RCC 7860 (cell line): Measurements from ENCODE around the gene VDAC2.
A peak's percentile ranks its signal among the peaks of the same experiment; 100 is the strongest.
"Not testable (repeated sequence)": the region's sequence is repeated elsewhere in the genome, so short reads cannot be mapped to it uniquely, and the experiment has no call there.

Experiments used
- DNase-seq: peaks from one replicate; pipeline ENCODE4 v3.0.0-alpha.2; 2015; ENCODE audit warnings: low spot score
- FAIRE-seq: peaks from 2 replicates; lab custom pipeline; 2012; peaks lifted over from hg19 to GRCh38; lab: Jason Lieb, UNC

The VDAC2 gene

DNA sequence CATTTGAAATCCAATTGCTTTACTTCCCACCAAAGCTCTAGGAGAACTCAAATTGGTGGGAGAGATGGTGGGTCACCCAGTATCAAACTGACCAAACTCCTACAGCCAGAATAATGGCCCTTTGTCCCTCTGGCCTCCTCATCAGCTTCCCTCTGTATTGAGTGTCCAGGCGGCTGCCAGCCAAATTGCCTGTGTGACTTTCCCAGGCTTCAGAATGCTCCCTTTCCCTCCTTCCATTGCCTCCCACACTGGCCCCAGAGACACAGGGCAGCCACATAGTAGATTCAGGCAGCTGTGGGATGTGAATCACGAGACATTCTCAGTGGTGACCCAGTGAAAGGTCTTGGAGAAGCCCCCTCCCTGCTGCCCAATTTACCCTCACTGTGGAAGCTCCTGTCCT is 12.7 kb upstream of the VDAC2 start:
- DNase-seq (no peak), FAIRE-seq (no peak)

DNA sequence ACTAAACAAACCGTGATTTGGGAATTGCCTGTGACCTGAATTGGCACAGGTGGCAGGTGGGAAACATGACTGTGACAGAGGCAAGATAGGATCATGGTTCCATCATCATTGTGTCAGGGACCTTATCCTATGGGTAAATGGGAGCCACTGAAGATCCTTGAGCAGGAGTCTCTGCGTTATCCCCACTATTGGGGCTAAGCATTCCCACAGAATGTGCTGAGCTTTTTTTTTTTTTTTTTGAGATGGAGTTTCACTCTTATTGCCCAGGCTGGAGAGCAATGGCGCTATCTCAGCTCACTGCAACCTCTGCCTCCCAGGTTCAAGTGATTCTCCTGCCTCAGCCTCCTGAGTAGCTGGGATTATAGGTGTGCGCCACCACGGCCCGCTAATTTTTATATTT is 10.6 kb upstream of the VDAC2 start:
- not testable (repeated sequence) for DNase-seq, FAIRE-seq

DNA sequence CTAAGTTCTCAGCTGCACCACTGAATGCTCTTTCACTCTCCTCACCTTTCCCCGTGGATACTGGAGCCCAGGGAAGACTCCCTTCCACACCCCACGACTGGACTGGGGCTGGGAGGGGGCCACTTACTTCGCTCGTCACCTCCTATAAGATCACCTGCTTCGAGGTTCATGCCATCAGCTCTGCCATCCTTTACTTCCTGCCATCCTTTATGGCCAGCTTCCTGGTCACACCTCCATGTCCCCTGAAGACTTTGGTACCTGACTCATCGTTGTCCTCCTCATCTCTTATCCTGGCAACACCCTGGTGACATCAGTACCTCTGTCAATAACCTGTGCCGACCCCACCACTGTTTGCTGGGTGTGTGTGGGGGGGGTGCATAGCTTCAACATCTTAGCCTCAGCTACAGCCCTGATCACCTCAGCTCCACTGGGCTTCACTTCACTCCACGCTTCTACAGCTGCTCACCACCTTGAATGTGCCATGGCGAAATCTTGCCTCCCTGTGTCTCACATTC is 8.7 kb upstream of the VDAC2 start:
- FAIRE-seq: no peak
- peak; percentile 15 for DNase-seq

DNA sequence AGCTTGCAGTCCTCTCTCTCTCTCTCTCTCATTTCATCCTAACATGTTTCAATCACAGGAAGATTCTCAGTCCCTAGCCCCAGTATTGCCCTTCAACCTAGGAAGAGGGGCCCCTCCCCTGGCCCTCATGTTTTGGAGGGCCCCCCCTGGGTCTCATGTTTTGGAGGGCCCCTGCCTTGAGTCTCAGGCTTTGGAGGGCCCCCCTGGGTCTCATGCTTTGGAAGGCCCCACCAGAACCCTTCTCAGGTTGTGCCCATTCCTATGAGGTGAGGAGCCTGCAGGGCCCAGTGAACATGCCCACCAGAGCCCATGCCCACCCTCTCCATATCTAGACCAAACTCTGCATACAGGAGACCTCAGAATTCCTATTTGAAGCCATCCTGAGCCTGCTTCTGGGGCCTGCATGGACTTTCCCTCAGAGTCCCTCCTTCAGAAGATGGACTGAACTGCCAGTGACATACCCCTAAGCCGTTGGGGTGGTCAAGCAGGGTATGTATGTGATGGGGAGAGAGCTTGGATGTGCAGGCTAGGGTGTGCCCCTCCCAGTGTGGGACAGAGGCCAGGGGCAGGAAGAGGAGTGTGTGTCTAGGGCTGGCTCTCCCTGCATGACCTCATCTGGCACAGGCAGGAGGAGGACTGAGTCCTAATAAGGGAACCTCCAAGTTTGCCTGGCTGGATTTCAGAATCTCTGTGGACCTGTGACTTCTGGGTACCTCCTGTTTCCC is 8.1 kb upstream of the VDAC2 start:
- FAIRE-seq: no peak
- peak; percentile 17 for DNase-seq

DNA sequence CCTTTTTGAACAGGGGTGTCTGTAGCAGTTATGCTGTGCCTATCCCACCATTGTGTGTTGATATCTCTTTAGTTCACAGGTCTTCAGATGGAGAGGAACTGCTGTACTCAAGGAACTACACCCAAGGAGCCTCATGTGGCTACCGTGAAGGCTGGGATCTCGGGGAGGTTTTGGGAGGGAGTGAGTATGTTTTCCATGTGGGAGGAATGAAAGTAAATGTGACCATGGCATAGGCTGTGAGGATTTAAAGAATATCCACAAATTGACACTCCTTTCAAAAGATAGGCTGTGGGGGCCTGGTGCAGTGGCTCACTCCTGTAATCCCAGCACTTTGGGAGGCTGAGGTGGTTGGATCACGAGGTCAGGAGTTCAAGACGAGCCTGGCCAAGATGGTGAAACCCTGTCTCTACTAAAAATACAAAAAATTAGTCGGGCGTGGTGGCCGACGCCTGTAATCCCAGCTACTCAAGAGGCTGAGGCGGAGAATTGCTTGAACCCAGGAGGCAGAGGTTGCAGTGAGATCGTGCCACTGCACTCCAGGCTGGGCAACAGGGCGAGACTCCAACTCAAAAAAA is 7.5 kb upstream of the VDAC2 start:
- not testable (repeated sequence) for FAIRE-seq, DNase-seq

DNA sequence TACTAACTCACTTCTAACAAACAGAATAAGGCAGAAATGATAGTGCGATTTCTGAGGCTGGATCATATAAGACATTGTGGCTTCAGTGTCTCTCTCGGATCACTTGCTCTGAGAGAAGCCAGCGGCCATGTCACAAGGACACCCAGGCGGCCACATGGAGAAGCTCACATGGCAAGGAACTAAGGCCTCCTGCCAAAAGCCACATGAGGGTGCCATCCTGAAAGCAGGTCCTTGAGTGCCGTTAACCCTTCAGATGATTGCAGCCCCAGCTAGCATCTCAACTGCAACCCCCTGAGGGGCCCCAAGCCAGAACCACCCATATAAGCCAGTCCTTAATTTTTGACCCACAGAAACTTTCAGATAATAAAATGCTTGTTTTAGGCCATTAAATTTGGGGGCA is 6.9 kb upstream of the VDAC2 start:
- DNase-seq (no peak), FAIRE-seq (no peak)

DNA sequence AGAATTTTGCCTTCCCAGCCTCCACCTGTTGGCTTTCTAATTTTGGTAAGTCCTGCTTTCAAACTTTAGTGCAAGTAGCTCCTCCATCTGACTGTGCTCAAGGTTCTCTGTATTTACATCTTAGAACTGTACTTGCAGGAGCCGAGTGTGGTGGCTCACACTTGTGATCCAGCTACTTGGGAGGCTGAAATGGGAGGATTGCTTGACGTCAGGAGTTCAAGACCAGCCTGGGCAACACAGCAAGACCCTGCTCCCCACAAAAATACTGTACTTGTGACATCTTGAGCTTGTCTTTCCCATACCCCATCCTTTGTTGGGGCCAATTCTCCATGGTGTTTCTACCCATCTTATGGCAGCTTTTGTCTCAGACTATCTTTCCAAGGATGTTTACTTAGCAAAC is 4.7 kb upstream of the VDAC2 start:
- FAIRE-seq: no peak

DNA sequence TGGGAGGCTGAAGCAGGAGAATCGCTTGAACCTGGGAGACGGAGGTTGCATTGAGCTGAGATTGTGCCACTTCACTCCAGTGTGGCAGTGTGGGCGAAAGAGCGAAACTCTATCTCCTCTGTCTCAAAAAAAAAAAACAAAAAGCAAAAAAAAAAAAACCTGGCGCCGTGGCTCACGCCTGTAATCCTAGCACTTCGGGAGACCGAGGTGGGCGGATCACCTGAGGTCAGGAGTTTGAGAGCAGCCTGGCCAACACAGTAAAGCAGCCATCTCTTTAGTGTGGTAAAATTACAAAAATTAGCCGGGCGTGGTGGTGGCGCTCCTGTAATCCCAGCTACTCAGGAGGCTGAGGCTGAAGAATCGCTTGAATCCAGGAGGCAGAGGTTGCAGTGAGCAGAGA is 4.0 kb upstream of the VDAC2 start:
- not testable (repeated sequence) for FAIRE-seq, DNase-seq

More for the DNA sequence above, 4.7 kb upstream of the VDAC2 start:
- DNase-seq: no peak

DNA sequence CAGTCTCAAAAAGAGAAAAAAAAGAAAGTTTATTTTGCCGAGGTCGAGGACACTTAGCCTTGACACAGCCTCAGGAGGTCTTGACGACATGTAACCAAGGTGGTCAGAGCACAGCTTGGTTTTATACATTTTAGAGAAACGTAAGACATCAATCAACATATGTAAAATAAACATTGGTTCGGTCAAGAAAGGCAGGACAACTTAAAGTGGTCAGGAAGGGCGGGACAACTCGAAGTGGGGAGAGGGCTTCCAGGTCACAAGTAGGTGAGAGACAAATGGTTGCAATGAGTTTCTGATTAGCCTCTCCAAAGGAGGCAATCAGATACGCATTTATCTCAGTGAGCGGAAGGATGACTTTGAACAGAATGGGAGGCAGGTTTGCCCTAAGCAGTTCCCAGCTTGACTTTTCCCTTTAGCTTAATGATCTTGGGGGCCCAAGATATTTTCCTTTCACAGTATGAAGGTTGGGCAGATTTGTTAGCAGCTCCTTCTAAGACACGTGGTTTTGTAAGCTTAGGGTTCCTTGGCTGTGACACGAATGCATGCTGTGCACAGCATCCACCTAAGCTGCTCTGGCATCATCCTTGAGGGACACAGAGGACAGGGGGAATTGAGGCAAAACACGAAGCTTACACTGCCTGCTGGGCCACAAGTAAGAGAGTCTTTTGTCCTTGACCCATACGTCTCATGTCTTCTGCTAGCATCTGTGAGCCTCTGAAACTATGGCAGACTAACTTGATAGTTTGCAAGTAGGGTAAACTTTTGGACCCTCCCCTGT is 3.3 kb upstream of the VDAC2 start:
- FAIRE-seq (no peak), DNase-seq (no peak)

DNA sequence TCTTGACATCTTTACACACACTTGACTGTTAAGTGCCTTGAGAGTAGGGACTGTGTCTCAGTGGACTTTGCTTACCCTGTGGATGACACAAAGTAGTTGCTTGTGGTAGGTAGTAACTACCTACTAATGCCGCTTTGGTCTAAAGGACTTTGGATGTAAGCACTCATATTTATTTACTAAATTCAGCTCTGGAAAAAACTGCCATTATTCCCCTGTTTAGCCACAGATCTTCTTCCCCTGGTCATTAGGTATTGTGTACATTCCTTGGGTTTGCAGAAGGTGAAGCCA is 2.8 kb upstream of the VDAC2 start:
- no peak for FAIRE-seq
- no peak for DNase-seq

DNA sequence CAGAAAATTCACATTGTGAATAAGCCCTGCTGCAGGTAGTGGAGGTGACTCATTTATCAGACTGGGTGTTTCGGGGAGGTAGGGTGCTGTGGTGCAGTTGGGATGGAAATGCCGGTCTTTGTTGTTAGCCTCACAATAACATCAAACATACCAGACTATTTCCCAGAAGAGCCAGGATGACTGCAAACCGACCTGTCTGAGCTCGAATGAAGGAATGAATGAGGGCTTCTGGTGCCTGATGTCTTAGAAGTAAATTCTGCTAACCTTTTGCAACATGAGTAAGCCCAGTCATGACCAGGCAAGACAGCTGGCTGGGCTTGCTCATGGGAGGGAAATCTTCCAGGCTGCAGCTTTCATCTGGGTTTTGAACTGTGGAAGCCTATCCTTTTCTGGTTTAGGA is 2.4 kb upstream of the VDAC2 start:
- FAIRE-seq (no peak), DNase-seq (no peak)

DNA sequence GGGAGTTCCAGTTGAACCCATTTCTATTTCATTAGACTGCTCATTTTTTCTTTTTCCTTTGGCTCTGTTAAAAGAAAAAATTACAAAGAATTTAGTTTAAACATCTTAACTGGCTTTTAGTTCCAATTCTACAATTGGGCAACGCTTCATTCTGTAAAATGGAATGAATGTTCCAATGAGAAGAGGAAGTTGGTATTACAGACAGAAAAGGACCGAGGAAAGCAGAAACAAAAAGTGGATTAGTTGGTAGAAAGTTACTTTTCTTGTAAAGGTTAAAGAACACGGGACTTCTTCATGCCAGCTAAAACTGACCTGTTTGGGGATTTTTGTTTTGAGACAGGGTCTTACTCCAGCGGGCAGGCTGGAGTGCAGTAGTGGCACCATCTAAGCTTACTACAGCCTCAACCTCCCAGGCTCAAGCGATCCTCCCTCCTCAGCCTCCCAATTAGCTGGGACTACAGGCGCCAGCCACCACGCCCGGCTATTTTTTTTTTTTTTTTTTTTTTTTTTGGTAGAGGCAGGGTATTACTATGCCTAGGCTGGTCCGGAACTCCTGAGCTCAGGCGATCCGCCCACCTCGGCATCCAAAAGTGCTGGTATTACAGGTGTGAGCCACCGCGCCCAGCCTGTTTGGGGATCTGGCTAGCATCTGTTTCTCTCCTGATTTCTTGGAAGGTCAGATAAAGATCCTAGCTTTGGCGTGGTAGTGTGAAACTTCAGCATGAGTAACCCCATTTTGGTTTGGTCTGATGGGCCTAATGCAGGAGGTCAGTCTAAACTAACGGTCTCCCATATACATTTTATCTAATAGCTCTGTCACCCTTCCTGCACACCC is 1.3 kb upstream of the VDAC2 start:
- no peak for DNase-seq
- FAIRE-seq: no peak

DNA sequence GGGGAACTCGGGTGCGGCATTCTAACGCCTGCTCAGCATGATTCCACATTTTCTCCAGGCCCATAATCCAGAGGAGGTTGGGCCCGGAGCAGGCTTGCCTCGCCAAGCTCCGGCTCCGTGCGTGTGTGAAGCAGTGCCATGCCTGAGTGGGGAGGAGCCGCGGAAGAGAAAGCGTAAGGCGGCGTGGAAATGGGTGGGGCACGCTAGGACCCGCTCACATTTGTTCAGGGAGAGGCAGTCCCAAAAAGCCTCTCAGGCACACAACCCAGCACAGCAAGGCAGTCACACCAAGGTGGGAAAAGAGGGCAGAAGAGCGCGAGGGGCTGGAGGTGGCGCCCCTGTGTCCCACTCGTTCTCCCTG is 695 bp upstream of the VDAC2 start:
- FAIRE-seq: no peak
- DNase-seq: peak; percentile 61

DNA sequence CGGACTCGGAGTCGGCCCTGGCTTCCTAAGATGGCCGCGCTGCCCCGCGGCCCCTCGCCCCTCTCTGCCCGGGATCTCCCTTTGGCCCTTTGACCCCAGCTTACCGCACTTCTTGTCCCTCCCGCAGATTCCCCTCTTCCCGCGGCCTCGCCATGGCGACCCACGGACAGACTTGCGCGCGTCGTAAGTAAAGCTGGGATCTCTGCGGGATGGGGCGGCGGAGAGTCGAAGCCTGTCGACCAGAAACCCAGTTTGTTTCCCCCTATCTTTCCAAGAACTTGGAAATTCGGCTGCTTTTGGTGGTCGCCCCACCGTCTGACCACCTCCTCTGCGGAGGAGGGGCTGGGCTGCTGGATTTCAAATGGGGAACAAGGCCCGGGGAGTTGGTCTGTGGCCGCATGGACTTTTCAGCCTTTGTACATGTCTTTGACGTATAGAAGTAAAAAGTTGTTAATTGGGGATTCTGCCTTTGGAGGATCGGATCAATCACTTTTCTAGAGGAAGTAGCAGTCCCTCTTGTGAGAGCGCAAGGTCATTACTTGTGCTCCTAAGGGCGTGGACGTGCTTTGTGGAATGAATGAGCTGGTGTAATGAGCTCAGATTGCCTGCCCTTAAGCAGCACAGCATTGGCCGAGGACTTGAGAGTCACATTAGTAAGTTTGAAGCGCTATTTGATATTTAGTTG is 553 bp downstream of the VDAC2 start:
- DNase-seq (peak; percentile 53), FAIRE-seq (no peak)

DNA sequence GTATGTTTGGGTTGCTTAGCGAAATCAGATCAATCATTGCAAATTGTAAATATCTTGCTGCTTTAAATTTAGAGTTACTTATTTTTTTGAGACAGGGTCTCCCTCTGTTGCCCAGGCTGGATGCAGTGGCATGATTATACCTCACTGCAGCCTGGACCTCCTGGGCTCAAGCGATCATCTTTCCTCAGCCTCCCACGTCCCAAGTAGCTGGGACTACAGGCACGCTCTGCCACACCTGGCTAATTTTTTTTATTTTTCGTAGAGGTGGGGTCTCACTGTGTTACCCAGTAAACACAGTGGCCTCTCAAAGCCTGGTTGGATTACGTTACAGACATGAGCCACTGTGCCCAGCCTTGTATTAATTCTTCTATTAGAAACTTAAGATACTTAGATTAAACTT is 1.7 kb downstream of the VDAC2 start:
- DNase-seq (no peak), FAIRE-seq (no peak)

DNA sequence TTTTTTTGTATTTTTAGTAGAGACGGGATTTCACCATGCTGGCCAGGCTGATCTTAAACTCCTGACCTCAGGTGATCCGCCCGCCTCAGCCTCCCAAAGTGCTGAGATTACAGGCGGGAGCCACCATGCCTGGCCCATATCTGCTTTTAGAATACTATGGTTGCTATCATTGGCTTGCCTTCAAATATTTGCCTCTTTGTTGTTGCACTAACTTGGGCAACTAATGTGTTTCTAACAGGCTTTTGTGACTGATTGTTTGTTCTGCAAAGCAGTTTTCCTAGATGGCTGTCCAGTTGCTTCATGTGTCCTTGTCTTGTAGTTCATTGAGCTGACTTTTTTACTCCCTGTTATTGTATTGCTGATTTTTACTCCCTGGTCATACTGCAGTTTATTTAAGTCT is 9.7 kb downstream of the VDAC2 start:
- DNase-seq (no peak), FAIRE-seq (no peak)

DNA sequence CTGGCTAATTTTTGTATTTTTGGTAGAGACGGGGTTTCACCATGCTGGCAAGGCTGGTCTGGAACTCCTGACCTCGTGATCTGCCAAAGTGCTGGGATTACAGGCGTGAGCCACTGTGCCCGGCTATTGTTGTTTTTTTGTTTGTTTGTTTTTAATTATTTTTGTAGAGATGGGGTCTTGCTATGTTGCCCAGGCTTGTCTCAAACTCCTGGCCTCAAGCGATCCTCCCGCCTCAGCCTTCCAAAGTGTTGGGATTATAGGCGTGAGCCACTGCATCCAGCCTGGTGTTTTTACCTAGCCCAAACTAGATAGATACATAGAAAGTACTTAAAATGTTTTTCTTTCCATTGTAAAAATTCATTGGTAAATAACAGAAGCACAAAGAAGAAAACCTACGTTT is 10.9 kb downstream of the VDAC2 start:
- FAIRE-seq, DNase-seq: not testable (repeated sequence)

DNA sequence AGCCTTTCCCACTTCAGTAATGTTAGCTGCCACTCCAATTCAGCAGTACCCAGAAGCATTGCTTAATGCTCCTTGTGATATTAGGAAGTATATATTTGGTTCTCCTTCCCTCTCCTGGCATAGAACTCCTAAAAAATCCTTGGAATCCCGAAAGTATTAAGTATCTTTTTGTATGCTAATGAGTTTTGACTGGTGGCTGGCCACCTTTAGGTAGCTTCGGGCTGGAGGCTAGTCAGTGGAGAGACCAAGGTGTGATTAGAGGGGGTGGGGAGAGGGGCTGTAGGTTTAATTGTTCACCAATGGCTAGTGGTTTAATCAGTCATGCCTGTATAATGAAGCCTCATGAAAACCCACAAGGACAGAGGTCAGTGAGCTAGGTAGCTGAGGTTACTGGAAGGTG is 12.9 kb downstream of the VDAC2 start:
- FAIRE-seq (no peak), DNase-seq (no peak)

DNA sequence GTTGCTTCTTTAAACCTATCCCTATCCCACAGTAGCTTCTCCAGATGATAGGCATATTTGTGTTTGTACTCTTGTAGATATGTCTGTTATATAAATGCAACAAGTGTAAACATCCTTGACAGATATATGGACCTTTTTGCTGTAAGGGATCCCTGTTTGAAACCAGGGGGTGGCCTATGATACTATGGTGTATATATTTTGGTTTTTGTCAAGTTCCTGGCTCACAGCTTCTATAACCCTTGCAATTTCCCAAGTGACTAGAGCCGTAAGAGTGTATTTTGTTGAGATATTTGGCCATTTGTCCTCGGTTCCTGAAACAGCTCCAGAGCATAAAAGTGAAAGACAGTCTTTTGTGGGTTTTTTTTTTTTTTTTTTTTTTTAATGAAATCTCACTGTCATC is 15.5 kb downstream of the VDAC2 start:
- no peak for FAIRE-seq
- DNase-seq: no peak

DNA sequence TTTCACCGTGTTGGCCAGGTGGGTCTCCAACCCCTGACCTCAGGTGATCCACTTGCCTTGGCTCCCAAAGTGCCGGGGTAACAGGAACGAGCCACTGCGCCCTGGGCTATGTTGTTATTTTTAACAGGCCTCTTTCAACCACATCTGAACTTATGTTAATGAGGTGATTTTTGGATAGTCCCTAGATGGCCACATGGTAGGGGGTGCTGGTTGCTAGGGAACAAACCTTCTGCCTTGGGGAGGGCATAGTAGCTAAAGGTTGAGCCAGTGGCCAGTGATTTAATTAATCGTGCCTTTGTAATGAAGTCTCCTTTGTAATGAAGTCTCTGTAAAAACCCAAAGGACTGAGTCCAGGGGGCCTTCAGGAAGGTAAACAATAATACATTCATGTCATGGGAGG is 16.1 kb downstream of the VDAC2 start:
- no peak for FAIRE-seq

DNA sequence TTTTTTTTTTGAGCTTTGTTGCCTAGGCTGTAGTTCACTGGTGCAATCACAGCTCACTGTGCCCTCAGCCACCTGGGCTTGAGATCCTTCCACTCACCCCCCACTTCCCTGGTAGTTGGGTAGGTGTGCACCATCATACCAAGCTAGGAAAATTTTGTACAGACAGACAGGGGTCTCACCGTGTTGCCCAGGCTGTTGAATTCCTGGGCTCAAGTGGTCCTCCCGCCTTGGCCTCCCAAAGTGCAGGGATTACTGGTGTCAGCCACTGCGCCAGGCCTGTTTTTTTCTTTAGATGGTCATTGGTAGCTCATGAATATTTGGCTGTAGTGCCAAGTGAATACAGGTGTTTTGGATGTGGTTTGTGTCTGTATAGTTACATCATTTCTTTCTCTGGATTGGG is 17.7 kb downstream of the VDAC2 start:
- FAIRE-seq (no peak), DNase-seq (no peak)

More for the DNA sequence above, 16.1 kb downstream of the VDAC2 start:
- no peak for DNase-seq
